Measurements from ENCODE around the gene STPG3. TPM values are rescaled to one million over a fixed set of nuclear protein-coding genes. Genes with fewer than 3 reads are reported as not detected.

The STPG3 gene
- total and polyA plus RNA-seq, 12 donors: 0.25 to 3.1 (median 0.32) TPM; not detected in 9

GRCh38 chr9:137301081-137301947, 50.2 kb downstream of the STPG3 start:
- DNase-seq: peak in 2 of 7 donors; percentile 23 to 29
- H3K27me3 ChIP-seq: peaks cover 24% of the 10 kb centered on the region
- WGBS, 4 donors: 0 to 2% (median 1%) methylated on average over 10 to 115 of the region's 115 CpGs
- no peaks in the 10 kb centered on the region for H3K36me3 ChIP-seq (replicated peaks in 1 of 2)
- peak overlapping the region in 1 of 4 donors; percentile 49 for H3K4me3 ChIP-seq
- H3K27ac ChIP-seq: peak overlapping the region in 1 of 5 donors; percentile 57
- peaks cover 11 to 33% of the 10 kb centered on the region in 2 donors for H3K4me1 ChIP-seq (replicated peaks in 1 of 2)
- intact Hi-C loops (cut with DNase I): no loop called here
- TF ChIP-seq POLR2A (IDR thresholded peaks at IDR 0.05): no peak
- peak in 2 of 6 experiments; percentile 18 to 20 for TF ChIP-seq CTCF (IDR thresholded peaks at IDR 0.05)
- H3K9me3 ChIP-seq (replicated peaks in 1 of 3): no peaks in the 10 kb centered on the region

GRCh38 chr9:137302118-137302448, 51.0 kb downstream of the STPG3 start, which contains the start of gene NRARP:
TSS of gene NRARP (minus strand) at chr9:137302271. CDS start at chr9:137301928, 343 bp downstream.
- Histone ChIP-seq H3K36me3 (replicated peaks in 1 of 2) (no peaks in the 10 kb centered on the region), H3K9me3 (replicated peaks in 1 of 3) (no peaks in the 10 kb centered on the region), H3K4me3 (peak within 1 kb of the TSS in 1 of 4 donors; percentile 55), H3K27me3 (peaks cover 23% of the 10 kb centered on the region), H3K27ac (peak within 1 kb of the TSS in 1 of 5 donors; percentile 57), H3K4me1 (replicated peaks in 1 of 2) (peaks cover 7 to 37% of the 10 kb centered on the region in 2 donors)
- TF ChIP-seq CTCF (IDR thresholded peaks at IDR 0.05): no peak
- peak; percentile 31 to 43 for TF ChIP-seq POLR2A (IDR thresholded peaks at IDR 0.05)
- peak; percentile 77 to 91 (median 87) for DNase-seq
- intact Hi-C loops (cut with DNase I): no loop called here
- WGBS, 4 donors: 0 to 1% methylated on average over 51 to 60 of the region's 60 CpGs; no CpG with 5 or more reads in 2 of the 4 donors

- Histone ChIP-seq H3K4me3 (peak overlapping the region in 1 of 4 donors; percentile 55), H3K4me1 (replicated peaks in 1 of 2) (peaks cover 7 to 38% of the 10 kb centered on the region in 2 donors), H3K36me3 (replicated peaks in 1 of 2) (no peaks in the 10 kb centered on the region), H3K27ac (peak overlapping the region in 1 of 5 donors; percentile 57), H3K9me3 (replicated peaks in 1 of 3) (no peaks in the 10 kb centered on the region), H3K27me3 (peaks cover 27% of the 10 kb centered on the region)
- peak in 3 of 7 donors; percentile 50 to 62 (median 62) for DNase-seq
- intact Hi-C loops (cut with DNase I): no loop called here
- WGBS, 4 donors: 9 to 50% (median 13%) methylated on average over 6 to 78 of the region's 78 CpGs
- peak; percentile 12 to 55 (median 45) for TF ChIP-seq CTCF (IDR thresholded peaks at IDR 0.05)
- no peak for TF ChIP-seq POLR2A (IDR thresholded peaks at IDR 0.05)
Measured at GRCh38 chr9:137302449-137303150, 51.5 kb downstream of the STPG3 start.

Other genes with a start within 250 kb of the STPG3 start
- gene ABCA2, start 223.0 kb upstream of the STPG3 start, total RNA-seq: 10 to 100 TPM in 8 of 9 donors, 1 to 10 TPM in 1; 2.9 to 54.4 (median 29.3) TPM
- gene ABCA2, start 223.0 kb upstream of the STPG3 start, polyA plus RNA-seq: 100 to 1,000 TPM in 1 of 3 donors, 10 to 100 TPM in 2; 13.6 to 150 (median 69.8) TPM
- under 1 TPM in 5 of 9 donors, not detected in 4; 0.11 to 0.69 (median 0.21) TPM for gene FUT7, start 219.2 kb upstream of the STPG3 start, total RNA-seq
- gene FUT7, start 219.2 kb upstream of the STPG3 start, polyA plus RNA-seq: under 1 TPM in 2 of 3 donors, not detected in 1; 0.16 to 0.17 TPM
- 10 to 100 TPM in 8 of 9 donors, 1 to 10 TPM in 1; 9.4 to 77.1 (median 41.2) TPM for gene NPDC1, start 205.1 kb upstream of the STPG3 start, total RNA-seq
- gene NPDC1, start 205.1 kb upstream of the STPG3 start, polyA plus RNA-seq: 100 to 1,000 TPM in 2 of 3 donors, 1 to 10 TPM in 1; 5.1 to 311 (median 194) TPM
- under 1 TPM in 4 of 9 donors, not detected in 5; 0.28 to 0.53 (median 0.36) TPM for gene ENTPD2, start 197.2 kb upstream of the STPG3 start, total RNA-seq
- 1 to 10 TPM in 2 of 3 donors, not detected in 1; 1.6 to 1.7 TPM for gene ENTPD2, start 197.2 kb upstream of the STPG3 start, polyA plus RNA-seq
- 1 to 10 TPM in 2 of 9 donors, under 1 TPM in 7; 0.24 to 1.7 (median 0.79) TPM for gene SAPCD2, start 180.7 kb upstream of the STPG3 start, total RNA-seq
- under 1 TPM; 0.07 to 0.56 (median 0.17) TPM for gene SAPCD2, start 180.7 kb upstream of the STPG3 start, polyA plus RNA-seq
- 10 to 100 TPM in 8 of 9 donors, under 1 TPM in 1; 0.28 to 68.7 (median 14.4) TPM for gene UAP1L1, start 173.8 kb upstream of the STPG3 start, total RNA-seq
- 10 to 100 TPM in 2 of 3 donors, 1 to 10 TPM in 1; 3.6 to 61.1 (median 15.9) TPM for gene UAP1L1, start 173.8 kb upstream of the STPG3 start, polyA plus RNA-seq
- 100 to 1,000 TPM in 1 of 9 donors, 10 to 100 TPM in 8; 44.5 to 102 (median 63.0) TPM for gene MAN1B1, start 164.3 kb upstream of the STPG3 start, total RNA-seq
- gene MAN1B1, start 164.3 kb upstream of the STPG3 start, polyA plus RNA-seq: 100 to 1,000 TPM in 1 of 3 donors, 10 to 100 TPM in 2; 44.4 to 138 (median 87.6) TPM
- 100 to 1,000 TPM; 117 to 387 (median 234) TPM for gene DPP7, start 136.6 kb upstream of the STPG3 start, total RNA-seq
- 1,000 to 10,000 TPM in 2 of 3 donors, 10 to 100 TPM in 1; 52.6 to 1,938 (median 1,109) TPM for gene DPP7, start 136.6 kb upstream of the STPG3 start, polyA plus RNA-seq
- under 1 TPM in 4 of 9 donors, not detected in 5; 0.04 to 0.28 (median 0.08) TPM for gene GRIN1, start 112.1 kb upstream of the STPG3 start, total RNA-seq
- gene GRIN1, start 112.1 kb upstream of the STPG3 start, polyA plus RNA-seq: under 1 TPM; 0.04 to 0.16 (median 0.10) TPM
- not detected for gene LRRC26, start 81.2 kb upstream of the STPG3 start, total RNA-seq
- not detected for gene LRRC26, start 81.2 kb upstream of the STPG3 start, polyA plus RNA-seq
- gene TMEM210, start 79.2 kb upstream of the STPG3 start, total RNA-seq: not detected
- not detected for gene TMEM210, start 79.2 kb upstream of the STPG3 start, polyA plus RNA-seq
- gene ANAPC2, start 62.7 kb upstream of the STPG3 start, total RNA-seq: 10 to 100 TPM; 18.1 to 72.1 (median 25.6) TPM
- 100 to 1,000 TPM in 1 of 3 donors, 10 to 100 TPM in 1, 1 to 10 TPM in 1; 7.1 to 162 (median 89.7) TPM for gene ANAPC2, start 62.7 kb upstream of the STPG3 start, polyA plus RNA-seq
- gene SSNA1, start 62.6 kb upstream of the STPG3 start, total RNA-seq: 10 to 100 TPM; 50.0 to 98.1 (median 65.7) TPM
- 100 to 1,000 TPM in 2 of 3 donors, 10 to 100 TPM in 1; 13.2 to 138 (median 127) TPM for gene SSNA1, start 62.6 kb upstream of the STPG3 start, polyA plus RNA-seq
- 10 to 100 TPM in 5 of 9 donors, 1 to 10 TPM in 4; 5.0 to 23.5 (median 10.7) TPM for gene TPRN, start 50.5 kb upstream of the STPG3 start, total RNA-seq
- gene TPRN, start 50.5 kb upstream of the STPG3 start, polyA plus RNA-seq: 1 to 10 TPM; 1.4 to 7.6 (median 3.4) TPM
- gene TMEM203, start 45.6 kb upstream of the STPG3 start, total RNA-seq: 10 to 100 TPM; 32.7 to 48.4 (median 42.3) TPM
- gene TMEM203, start 45.6 kb upstream of the STPG3 start, polyA plus RNA-seq: 10 to 100 TPM; 21.7 to 30.2 (median 28.4) TPM
- gene NDOR1, start 45.6 kb upstream of the STPG3 start, total RNA-seq: 10 to 100 TPM in 7 of 9 donors, 1 to 10 TPM in 2; 4.5 to 21.4 (median 13.5) TPM
- gene NDOR1, start 45.6 kb upstream of the STPG3 start, polyA plus RNA-seq: 10 to 100 TPM in 2 of 3 donors, 1 to 10 TPM in 1; 1.6 to 36.4 (median 14.9) TPM
- gene RNF208, start 29.0 kb upstream of the STPG3 start, total RNA-seq: 10 to 100 TPM in 4 of 9 donors, 1 to 10 TPM in 5; 1.1 to 33.8 (median 8.9) TPM
- 10 to 100 TPM in 2 of 3 donors, 1 to 10 TPM in 1; 1.2 to 90.5 (median 36.5) TPM for gene RNF208, start 29.0 kb upstream of the STPG3 start, polyA plus RNA-seq
- 1 to 10 TPM in 6 of 9 donors, under 1 TPM in 3; 0.56 to 4.6 (median 1.2) TPM for gene CYSRT1, start 26.1 kb upstream of the STPG3 start, total RNA-seq
- 1 to 10 TPM in 2 of 3 donors, not detected in 1; 2.5 to 3.4 TPM for gene CYSRT1, start 26.1 kb upstream of the STPG3 start, polyA plus RNA-seq
- under 1 TPM in 1 of 9 donors, not detected in 8; 0.06 TPM for gene RNF224, start 23.8 kb upstream of the STPG3 start, total RNA-seq
- not detected for gene RNF224, start 23.8 kb upstream of the STPG3 start, polyA plus RNA-seq
- not detected for gene SLC34A3, start 20.4 kb upstream of the STPG3 start, total RNA-seq
- gene SLC34A3, start 20.4 kb upstream of the STPG3 start, polyA plus RNA-seq: not detected
- 100 to 1,000 TPM in 7 of 9 donors, 10 to 100 TPM in 2; 69.9 to 362 (median 144) TPM for gene TUBB4B, start 10.0 kb upstream of the STPG3 start, total RNA-seq
- gene TUBB4B, start 10.0 kb upstream of the STPG3 start, polyA plus RNA-seq: 100 to 1,000 TPM; 105 to 211 (median 200) TPM
- 10 to 100 TPM; 20.6 to 56.3 (median 38.5) TPM for gene NELFB, start 4.0 kb downstream of the STPG3 start, total RNA-seq
- 10 to 100 TPM; 10.9 to 48.3 (median 19.6) TPM for gene NELFB, start 4.0 kb downstream of the STPG3 start, polyA plus RNA-seq
- gene TOR4A, start 26.4 kb downstream of the STPG3 start, total RNA-seq: 10 to 100 TPM in 5 of 9 donors, 1 to 10 TPM in 4; 1.1 to 21.5 (median 11.9) TPM
- 1 to 10 TPM in 2 of 3 donors, under 1 TPM in 1; 0.49 to 1.4 (median 1.3) TPM for gene TOR4A, start 26.4 kb downstream of the STPG3 start, polyA plus RNA-seq
- 10 to 100 TPM in 1 of 9 donors, 1 to 10 TPM in 8; 1.1 to 11.2 (median 3.5) TPM for gene NRARP, start 51.0 kb downstream of the STPG3 start, total RNA-seq
- 1 to 10 TPM in 2 of 3 donors, under 1 TPM in 1; 0.59 to 1.4 (median 1.1) TPM for gene NRARP, start 51.0 kb downstream of the STPG3 start, polyA plus RNA-seq
- 10 to 100 TPM in 7 of 9 donors, 1 to 10 TPM in 2; 8.5 to 38.6 (median 20.3) TPM for gene EXD3, start 171.9 kb downstream of the STPG3 start, total RNA-seq
- gene EXD3, start 171.9 kb downstream of the STPG3 start, polyA plus RNA-seq: 100 to 1,000 TPM in 1 of 3 donors, 10 to 100 TPM in 1, 1 to 10 TPM in 1; 1.2 to 111 (median 41.0) TPM
- 10 to 100 TPM in 2 of 9 donors, 1 to 10 TPM in 7; 2.9 to 12.6 (median 9.1) TPM for gene NOXA1, start 172.1 kb downstream of the STPG3 start, total RNA-seq
- gene NOXA1, start 172.1 kb downstream of the STPG3 start, polyA plus RNA-seq: 10 to 100 TPM in 2 of 3 donors, not detected in 1; 23.5 to 50.7 TPM
- under 1 TPM in 4 of 9 donors, not detected in 5; 0.14 to 0.20 (median 0.18) TPM for gene ENTPD8, start 190.1 kb downstream of the STPG3 start, total RNA-seq
- under 1 TPM in 2 of 3 donors, not detected in 1; 0.16 to 0.17 TPM for gene ENTPD8, start 190.1 kb downstream of the STPG3 start, polyA plus RNA-seq
- gene NSMF, start 208.0 kb downstream of the STPG3 start, total RNA-seq: 10 to 100 TPM in 8 of 9 donors, 1 to 10 TPM in 1; 8.7 to 47.6 (median 22.5) TPM
- gene NSMF, start 208.0 kb downstream of the STPG3 start, polyA plus RNA-seq: 100 to 1,000 TPM in 1 of 3 donors, 10 to 100 TPM in 2; 23.1 to 118 (median 39.7) TPM

All from adrenal gland (tissue), 12 donors.